CD8-positive, alpha-beta memory T cell (primary cell): Measurements from ENCODE around the gene TPH1. TPM values are rescaled to one million over a fixed set of nuclear protein-coding genes. Genes with fewer than 3 reads are reported as not detected.
"Not testable (repeated sequence)": the region's sequence is repeated elsewhere in the genome, so short reads cannot be mapped to it uniquely, and the experiment has no call there.

Experiments used
- CTCF ChIA-PET: fragments of 350-600 bp; sonication (Branson Sonifier 250); formaldehyde crosslinking; loops from one replicate; lab custom pipeline; 2021; ENCODE audit warnings: antibody characterized with exemption; lab: Charles Lee
- POLR2A ChIA-PET: fragments of 350-600 bp; sonication (Branson Sonifier 250); formaldehyde crosslinking; loops from one replicate; lab custom pipeline; 2021; ENCODE audit warnings: antibody characterized with exemption; lab: Charles Lee
- DNase-seq, 5 donors: peaks; one replicate each; pipeline versions ENCODE4 v3.0.0 to v3.0.0-alpha.2; 2020 to 2022; ENCODE audit warnings: mixed read lengths in 1 of 5
- H3K27ac ChIP-seq: one replicate; pipeline ENCODE4 v1.7.0; 2013; ENCODE audit warnings: low read depth, mild to moderate bottlenecking, low read length, moderate library complexity
- H3K27me3 ChIP-seq: 2 replicates; pipeline ENCODE4 v1.7.0; 2013; ENCODE audit warnings: low read length, mild to moderate bottlenecking; ENCODE audit not compliant: insufficient read depth, poor library complexity, severe bottlenecking
- H3K36me3 ChIP-seq: 2 replicates; pipeline ENCODE4 v1.7.0; 2013; ENCODE audit warnings: mild to moderate bottlenecking, low read length, moderate library complexity; ENCODE audit not compliant: insufficient read depth
- H3K4me1 ChIP-seq: 2 replicates; pipeline ENCODE4 v1.7.0; 2013; ENCODE audit warnings: mild to moderate bottlenecking, low read length, moderate library complexity; ENCODE audit not compliant: insufficient read depth
- H3K4me3 ChIP-seq: 2 replicates; pipeline ENCODE4 v1.7.0; 2013; ENCODE audit warnings: mild to moderate bottlenecking, low read length
- H3K9me3 ChIP-seq: 2 replicates; pipeline ENCODE4 v1.7.0; 2013; ENCODE audit warnings: mild to moderate bottlenecking, low read length
- H3K27ac Mint-ChIP-seq, 8 donors: one replicate each; pipeline ENCODE4 v1.8.0; 2020 to 2021; ENCODE audit warnings: mixed read lengths in 8 of 8, mild to moderate bottlenecking in 6 of 8, inconsistent platforms in 3 of 8, moderate library complexity in 3 of 8
- H3K27me3 Mint-ChIP-seq, 2 donors: one replicate each; pipeline ENCODE4 v1.8.0; 2020 to 2021; ENCODE audit warnings: mixed read lengths in 2 of 2, mild to moderate bottlenecking in 1 of 2, moderate library complexity in 1 of 2
- H3K36me3 Mint-ChIP-seq, 3 donors: one replicate each; pipeline ENCODE4 v1.8.0; 2020 to 2021; ENCODE audit warnings: mixed read lengths in 3 of 3, inconsistent platforms in 1 of 3, mild to moderate bottlenecking in 1 of 3
- H3K4me1 Mint-ChIP-seq, 3 donors: one replicate each; pipeline ENCODE4 v1.8.0; 2020 to 2021; ENCODE audit warnings: mixed read lengths in 3 of 3, inconsistent platforms in 1 of 3, mild to moderate bottlenecking in 1 of 3
- H3K4me3 Mint-ChIP-seq, 7 donors: one replicate each; pipeline ENCODE4 v1.8.0; 2020 to 2021; ENCODE audit warnings: mixed read lengths in 7 of 7, mild to moderate bottlenecking in 6 of 7, moderate library complexity in 4 of 7, inconsistent platforms in 2 of 7
- H3K9me3 Mint-ChIP-seq, 5 donors: one replicate each; pipeline ENCODE4 v1.8.0; 2020 to 2022; ENCODE audit warnings: mixed read lengths in 5 of 5, mild to moderate bottlenecking in 3 of 5, moderate library complexity in 2 of 5, inconsistent platforms in 1 of 5
- polyA plus RNA-seq: library from polyadenylated mRNA; unstranded; fragments of 300-500 nt; fragmentation: Illumina TruSeq; gene quantifications from one replicate; pipeline ENCODE4 v1.2.3, GENCODE V29; 2021
- total RNA-seq, 2 experiments: library from RNA; stranded (reverse); gene quantifications; one replicate each; pipeline ENCODE4 v1.2.3, GENCODE V29; 2021

The TPH1 gene
- total and polyA plus RNA-seq, 3 experiments from 2014 or later: 0.03 to 0.53 (median 0.20) TPM

- ChIA-PET CTCF (interaction anchor here (0.6 to 1.6 kb wide), 4 partner anchors 18 to 104 kb away, joined by 3 to 11 read pairs (median 4); partner anchors contain the start of gene SAAL1), POLR2A (no interaction called here)
- Histone ChIP-seq H3K27ac (peak overlapping the region; percentile 80), H3K4me1 (peaks cover 8% of the 10 kb centered on the region), H3K9me3 (no peaks in the 10 kb centered on the region), H3K36me3 (no peaks in the 10 kb centered on the region), H3K27me3 (no peaks in the 10 kb centered on the region), H3K4me3 (no peak overlapping the region)
- peaks cover 27 to 43% (median 41%) of the 10 kb centered on the region in 3 donors for H3K4me1 Mint-ChIP-seq
- no peaks in the 10 kb centered on the region for H3K9me3 Mint-ChIP-seq
- H3K36me3 Mint-ChIP-seq: peaks cover 3 to 22% (median 4%) of the 10 kb centered on the region in 3 donors
- H3K27me3 Mint-ChIP-seq: no peaks in the 10 kb centered on the region
- H3K4me3 Mint-ChIP-seq: peak overlapping the region in 6 of 7 donors; percentile 26 to 100 (median 98)
- peak overlapping the region in 7 of 8 donors; percentile 88 to 99 (median 97) for H3K27ac Mint-ChIP-seq
- peak in 3 of 5 donors; percentile 15 to 46 (median 25) for DNase-seq
Observed at GRCh38 chr11:18010977-18011586, 35.0 kb downstream of the TPH1 start.

- H3K4me1 Mint-ChIP-seq: peaks cover 27 to 43% (median 41%) of the 10 kb centered on the region in 3 donors
- H3K4me3 Mint-ChIP-seq: peak overlapping the region in 1 of 7 donors; percentile 26
- ChIA-PET CTCF (interaction anchor here (0.6 to 1.6 kb wide), 6 partner anchors 17 to 105 kb away, joined by 3 to 11 read pairs (median 3); partner anchors contain the start of gene SAAL1), POLR2A (interaction anchor here (0.6 kb wide), 1 partner anchor 493 kb away, joined by 3 read pairs; no protein-coding TSS in a partner anchor)
- no peaks in the 10 kb centered on the region for H3K9me3 Mint-ChIP-seq
- Histone ChIP-seq H3K4me1 (peaks cover 8% of the 10 kb centered on the region), H3K27me3 (no peaks in the 10 kb centered on the region), H3K27ac (no peak overlapping the region), H3K4me3 (no peak overlapping the region), H3K9me3 (no peaks in the 10 kb centered on the region), H3K36me3 (no peaks in the 10 kb centered on the region)
- DNase-seq: peak in 2 of 5 donors; percentile 18 to 28
- peak overlapping the region; percentile 43 to 99 (median 96) for H3K27ac Mint-ChIP-seq
- H3K36me3 Mint-ChIP-seq: peaks cover 3 to 30% (median 10%) of the 10 kb centered on the region in 3 donors
- no peaks in the 10 kb centered on the region for H3K27me3 Mint-ChIP-seq
Observed at GRCh38 chr11:18010121-18010670, 35.9 kb downstream of the TPH1 start.

- DNase-seq: no peak
- peaks cover 14% of the 10 kb centered on the region for H3K36me3 ChIP-seq
- H3K4me1 ChIP-seq: no peaks in the 10 kb centered on the region
- H3K4me1 Mint-ChIP-seq: peaks cover 0 to 5% (median 5%) of the 10 kb centered on the region in 3 donors
- no peaks in the 10 kb centered on the region for H3K27me3 Mint-ChIP-seq
- H3K36me3 Mint-ChIP-seq: peaks cover 3 to 64% (median 25%) of the 10 kb centered on the region in 3 donors
- H3K9me3 Mint-ChIP-seq: no peaks in the 10 kb centered on the region
- H3K4me3 ChIP-seq: no peak overlapping the region
- H3K27ac ChIP-seq: no peak overlapping the region
- peak overlapping the region in 2 of 8 donors; percentile 5 to 37 for H3K27ac Mint-ChIP-seq
- no peaks in the 10 kb centered on the region for H3K9me3 ChIP-seq
- CTCF ChIA-PET: no interaction called here
- POLR2A ChIA-PET: no interaction called here
- H3K27me3 ChIP-seq: no peaks in the 10 kb centered on the region
- H3K4me3 Mint-ChIP-seq: no peak overlapping the region
Observed at GRCh38 chr11:18005376-18006129, 40.5 kb downstream of the TPH1 start.

- H3K4me1 Mint-ChIP-seq: peaks cover 0 to 11% (median 0%) of the 10 kb centered on the region in 3 donors
- no peaks in the 10 kb centered on the region for H3K9me3 ChIP-seq
- H3K27ac Mint-ChIP-seq: peak overlapping the region in 1 of 8 donors; percentile 3
- H3K27ac ChIP-seq: no peak overlapping the region
- H3K36me3 Mint-ChIP-seq: peaks cover 0 to 84% (median 35%) of the 10 kb centered on the region in 3 donors
- H3K27me3 ChIP-seq: no peaks in the 10 kb centered on the region
- DNase-seq: no peak
- H3K27me3 Mint-ChIP-seq: no peaks in the 10 kb centered on the region
- H3K9me3 Mint-ChIP-seq: no peaks in the 10 kb centered on the region
- H3K36me3 ChIP-seq: peaks cover 27% of the 10 kb centered on the region
- ChIA-PET POLR2A (no interaction called here), CTCF (interaction anchor here (1.3 to 1.5 kb wide), 2 partner anchors 10 to 105 kb away, joined by 3 to 5 read pairs; partner anchors contain the start of gene SAAL1)
- no peak overlapping the region for H3K4me3 Mint-ChIP-seq
- H3K4me3 ChIP-seq: no peak overlapping the region
- no peaks in the 10 kb centered on the region for H3K4me1 ChIP-seq
Observed at GRCh38 chr11:18001191-18001590, 44.9 kb downstream of the TPH1 start.

- no peak for DNase-seq
- Histone ChIP-seq H3K36me3 (peaks cover 27% of the 10 kb centered on the region), H3K27ac (no peak overlapping the region), H3K9me3 (no peaks in the 10 kb centered on the region), H3K4me3 (no peak overlapping the region), H3K4me1 (no peaks in the 10 kb centered on the region), H3K27me3 (no peaks in the 10 kb centered on the region)
- H3K4me1 Mint-ChIP-seq: peaks cover 0 to 11% (median 0%) of the 10 kb centered on the region in 3 donors
- H3K36me3 Mint-ChIP-seq: peaks cover 0 to 87% (median 33%) of the 10 kb centered on the region in 3 donors
- ChIA-PET POLR2A (no interaction called here), CTCF (interaction anchor here (1.3 to 1.5 kb wide), 2 partner anchors 10 to 105 kb away, joined by 3 to 5 read pairs; partner anchors contain the start of gene SAAL1)
- H3K27me3 Mint-ChIP-seq: no peaks in the 10 kb centered on the region
- peak overlapping the region in 2 of 8 donors; percentile 3 to 9 for H3K27ac Mint-ChIP-seq
- H3K4me3 Mint-ChIP-seq: no peak overlapping the region
- H3K9me3 Mint-ChIP-seq: no peaks in the 10 kb centered on the region
Observed at GRCh38 chr11:18000760-18001159, 45.3 kb downstream of the TPH1 start.

- H3K27me3 ChIP-seq, POLR2A ChIA-PET, H3K9me3 ChIP-seq, DNase-seq, H3K27ac ChIP-seq, H3K4me3 Mint-ChIP-seq, H3K9me3 Mint-ChIP-seq, H3K27me3 Mint-ChIP-seq, H3K4me1 ChIP-seq, H3K4me3 ChIP-seq: not testable (repeated sequence)
- peaks cover 0 to 11% (median 0%) of the 10 kb centered on the region in 3 donors for H3K4me1 Mint-ChIP-seq
- CTCF ChIA-PET: interaction anchor here (1.3 to 1.5 kb wide), 2 partner anchors 9 to 106 kb away, joined by 3 to 5 read pairs; partner anchors contain the start of gene SAAL1
- peaks cover 29% of the 10 kb centered on the region for H3K36me3 ChIP-seq
- H3K36me3 Mint-ChIP-seq: peaks cover 3 to 87% (median 30%) of the 10 kb centered on the region in 3 donors
- H3K27ac Mint-ChIP-seq: peak overlapping the region in 1 of 8 donors; percentile 13
Observed at GRCh38 chr11:18000128-18000527, 45.9 kb downstream of the TPH1 start.
